IPS-11a (cell line): ENCODE results near the gene LAYN.

Experiments
- H3K4me3 ChIP-seq: one replicate; pipeline ENCODE4 v1.5.1; 2013; ENCODE audit warnings: low read depth, low read length, control low read depth

Gene LAYN

DNA sequence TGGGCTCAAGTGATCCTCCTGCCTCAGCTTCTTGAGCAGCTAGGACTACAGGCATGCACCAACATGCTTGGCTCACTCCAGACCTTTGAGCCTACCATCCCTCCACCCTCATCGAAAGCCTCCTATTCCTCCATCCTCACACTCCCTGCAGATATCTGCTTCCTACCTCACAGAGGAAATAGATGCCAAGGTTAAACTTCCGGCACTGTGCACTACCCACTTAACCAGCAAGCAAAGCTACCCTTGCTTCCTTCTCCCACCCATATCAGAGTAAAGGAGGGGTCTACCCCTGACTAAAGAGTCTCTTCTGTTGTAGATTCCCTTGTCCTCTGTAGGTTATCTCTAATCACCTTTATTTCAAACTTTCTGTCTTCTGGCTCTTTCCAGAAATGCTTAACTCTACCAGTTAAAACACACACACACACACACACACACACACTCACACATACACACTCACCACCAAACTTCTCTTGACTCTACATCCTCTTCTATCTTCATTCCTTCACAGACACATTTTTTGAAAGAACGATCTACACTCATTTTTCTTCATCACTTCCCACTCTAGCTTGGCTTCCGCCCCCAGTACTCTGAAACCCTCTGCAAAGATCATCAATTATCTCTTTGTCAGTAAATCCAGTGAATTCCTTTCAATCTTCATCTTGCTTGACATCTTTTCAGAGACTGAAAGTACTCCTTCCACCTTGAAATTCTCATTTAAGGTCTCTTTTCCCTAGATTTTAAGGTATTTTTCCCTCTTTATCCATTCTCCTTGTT, 50.9 kb downstream of the LAYN start:
- no peak overlapping the region for H3K4me3 ChIP-seq

DNA sequence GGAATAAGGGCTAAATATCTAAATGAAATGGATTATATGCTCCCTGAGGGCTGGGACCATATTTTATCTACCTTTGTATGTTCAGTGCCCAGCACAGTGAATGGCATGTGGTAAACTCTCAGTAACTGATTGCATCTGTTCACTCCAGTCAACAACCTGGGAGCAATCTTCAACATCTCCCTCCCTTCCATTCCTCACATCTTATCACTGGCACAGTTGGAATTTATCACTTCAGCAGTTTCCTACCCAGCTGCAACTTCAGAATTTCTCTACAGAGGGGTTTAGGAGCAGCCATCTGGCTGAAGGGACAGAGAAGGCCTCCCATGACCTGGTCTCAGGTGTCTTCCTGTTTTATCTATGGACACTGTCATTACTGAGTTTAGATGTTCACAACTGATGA, 52.0 kb downstream of the LAYN start:
- H3K4me3 ChIP-seq: no peak overlapping the region

DNA sequence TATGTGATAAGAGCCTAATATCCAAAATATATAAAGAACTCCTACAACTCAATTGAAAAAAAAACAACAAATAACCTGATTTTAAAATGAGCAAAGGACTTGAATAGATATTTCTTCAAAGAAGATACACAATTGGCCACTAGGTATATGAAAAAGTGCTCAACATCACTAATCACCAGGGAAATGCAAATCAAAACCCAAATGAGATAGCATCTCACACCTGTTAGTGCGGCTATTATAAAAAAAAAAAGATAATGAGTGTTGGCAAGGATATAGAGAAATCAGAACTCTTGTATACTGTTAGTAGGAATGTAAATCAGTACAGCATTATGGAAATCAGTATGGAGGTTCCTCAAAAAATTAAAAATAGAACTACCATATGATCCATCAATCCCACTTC, 55.8 kb downstream of the LAYN start:
- H3K4me3 ChIP-seq: no peak overlapping the region

DNA sequence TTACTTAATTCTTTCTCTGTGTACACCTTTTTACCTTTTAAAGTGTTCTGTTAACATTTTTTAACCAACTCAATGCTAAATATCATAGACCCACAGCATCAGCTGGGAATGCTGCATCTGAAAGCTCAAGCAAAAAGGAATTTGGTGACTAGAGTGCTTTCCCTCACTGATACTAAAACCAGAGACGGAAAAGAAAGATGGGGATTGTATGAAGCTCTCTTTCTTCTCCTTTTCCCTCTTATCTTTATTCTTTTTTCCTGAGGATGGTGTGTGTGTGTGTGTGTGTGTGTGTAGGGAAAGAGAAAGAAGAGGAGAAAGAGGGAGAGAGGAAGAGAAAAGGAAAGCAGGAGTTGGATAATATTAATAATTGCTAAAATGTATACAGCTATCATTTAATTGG, 57.6 kb downstream of the LAYN start:
- H3K4me3 ChIP-seq: no peak overlapping the region

DNA sequence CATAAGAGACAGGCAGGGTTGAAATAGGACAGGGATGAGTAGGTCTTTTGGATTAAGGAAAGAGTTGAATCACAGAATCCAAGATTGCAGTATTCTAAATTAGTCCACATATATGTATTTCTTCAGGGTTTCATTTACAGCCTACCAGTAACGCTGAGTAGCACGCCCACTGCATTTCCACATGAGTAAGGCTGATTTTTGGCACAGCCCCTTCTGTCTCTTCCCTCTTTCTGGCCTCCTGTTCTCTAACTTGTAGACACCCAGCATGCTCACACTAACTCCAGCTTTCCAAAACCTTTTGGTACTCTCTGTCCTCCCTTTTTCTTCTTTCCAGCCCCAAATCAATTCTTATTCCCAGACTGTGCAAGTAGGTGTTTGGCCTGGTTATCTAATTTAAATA, 58.0 kb downstream of the LAYN start:
- H3K4me3 ChIP-seq: no peak overlapping the region

DNA sequence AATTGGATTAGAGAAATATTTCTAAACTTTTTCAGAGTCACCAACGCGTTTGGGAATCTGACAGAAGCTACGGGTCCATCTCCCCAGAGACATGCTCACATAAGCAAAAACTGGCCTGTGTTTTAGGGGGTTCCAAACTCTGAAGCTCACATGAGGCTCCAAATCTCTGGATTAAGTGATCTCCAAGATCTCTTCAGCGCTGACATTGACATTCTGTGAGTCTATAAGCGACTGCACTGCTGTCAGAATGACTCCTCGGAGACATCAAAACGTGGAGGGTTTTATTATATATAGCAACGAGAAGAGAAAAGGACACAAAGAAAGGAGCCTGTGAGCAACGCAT, 61.1 kb downstream of the LAYN start:
- H3K4me3 ChIP-seq: no peak overlapping the region

DNA sequence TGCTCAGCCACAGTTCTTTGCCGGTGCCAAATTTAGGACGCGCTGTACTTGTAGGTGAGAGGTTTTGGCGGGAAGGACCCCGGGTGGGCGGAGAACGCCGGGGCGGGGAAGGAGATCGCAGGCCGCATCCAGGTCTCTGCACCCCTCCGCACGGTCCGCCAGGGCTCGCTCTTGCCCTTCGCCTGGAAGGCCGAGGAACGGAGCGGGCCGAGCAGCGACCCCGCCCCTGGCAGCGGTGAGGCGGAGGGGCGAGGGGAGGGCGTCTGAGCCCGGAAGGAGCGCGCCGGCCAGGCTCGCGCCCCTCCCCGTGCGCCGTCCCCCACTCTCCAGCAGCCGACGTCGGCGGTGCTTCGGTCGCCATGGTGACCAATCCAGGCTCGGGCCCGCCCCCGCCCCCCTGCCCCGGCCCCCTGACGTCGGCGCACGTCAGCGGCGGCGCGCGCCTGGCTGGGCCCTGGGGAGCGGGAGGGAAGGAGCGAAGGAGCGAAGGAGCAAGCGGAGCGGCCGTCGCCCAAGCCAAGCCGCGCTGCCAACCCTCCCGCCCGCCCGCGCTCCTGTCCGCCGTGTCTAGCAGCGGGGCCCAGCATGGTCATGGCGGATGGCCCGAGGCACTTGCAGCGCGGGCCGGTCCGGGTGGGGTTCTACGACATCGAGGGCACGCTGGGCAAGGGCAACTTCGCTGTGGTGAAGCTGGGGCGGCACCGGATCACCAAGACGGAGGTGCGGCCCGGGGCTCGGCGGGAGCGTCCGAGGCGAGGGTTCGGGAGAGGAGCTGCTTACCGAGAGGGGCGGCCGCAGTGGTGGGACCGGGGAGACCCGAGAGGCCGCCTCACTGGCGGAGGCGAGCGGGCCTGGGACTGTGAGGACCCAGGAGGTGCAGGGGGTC, 61.7 kb downstream of the LAYN start, which contains the start of gene SIK2:
TSS of gene SIK2 (plus strand) at position 471 of the 886 bp plus-strand sequence. CDS start at position 586, 115 bp downstream.
- peak within 1 kb of the TSS; percentile 74 for H3K4me3 ChIP-seq

DNA sequence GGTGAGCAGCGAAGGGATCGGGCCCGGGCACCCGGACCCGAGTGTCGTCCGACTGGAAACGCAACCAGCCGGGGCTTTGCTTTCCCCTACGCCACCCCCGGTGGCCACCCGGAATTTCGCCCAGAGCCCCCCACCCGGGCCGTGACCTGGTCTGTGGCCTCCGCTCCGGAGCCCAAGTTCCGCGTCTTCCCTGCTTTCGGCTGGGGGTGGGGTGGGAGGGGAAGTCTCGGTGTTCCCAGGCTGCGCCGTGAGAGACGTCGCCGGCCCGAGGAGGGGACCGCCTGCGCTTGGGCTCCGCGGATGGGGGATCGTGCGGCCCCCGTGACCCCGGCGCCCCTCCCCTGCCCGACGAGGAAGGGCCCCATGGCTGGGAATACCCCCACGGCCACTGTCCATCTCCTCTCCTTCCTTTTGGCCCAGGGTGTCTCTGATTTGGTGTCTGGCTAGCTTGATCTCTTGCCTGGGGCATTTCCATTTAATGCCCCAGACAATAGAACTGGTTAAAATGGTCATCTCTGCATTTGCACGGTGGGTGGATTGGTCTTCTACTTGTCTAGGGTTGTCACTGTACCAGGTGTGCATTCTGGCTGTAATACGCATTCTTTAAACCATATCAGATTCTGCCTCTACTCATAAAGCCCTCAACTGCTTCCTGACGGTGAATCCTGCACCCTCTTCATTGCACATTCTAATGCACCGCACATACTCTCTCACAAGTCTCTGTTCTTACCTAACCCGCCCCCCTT, 62.5 kb downstream of the LAYN start:
- H3K4me3 ChIP-seq: peak overlapping the region; percentile 74

DNA sequence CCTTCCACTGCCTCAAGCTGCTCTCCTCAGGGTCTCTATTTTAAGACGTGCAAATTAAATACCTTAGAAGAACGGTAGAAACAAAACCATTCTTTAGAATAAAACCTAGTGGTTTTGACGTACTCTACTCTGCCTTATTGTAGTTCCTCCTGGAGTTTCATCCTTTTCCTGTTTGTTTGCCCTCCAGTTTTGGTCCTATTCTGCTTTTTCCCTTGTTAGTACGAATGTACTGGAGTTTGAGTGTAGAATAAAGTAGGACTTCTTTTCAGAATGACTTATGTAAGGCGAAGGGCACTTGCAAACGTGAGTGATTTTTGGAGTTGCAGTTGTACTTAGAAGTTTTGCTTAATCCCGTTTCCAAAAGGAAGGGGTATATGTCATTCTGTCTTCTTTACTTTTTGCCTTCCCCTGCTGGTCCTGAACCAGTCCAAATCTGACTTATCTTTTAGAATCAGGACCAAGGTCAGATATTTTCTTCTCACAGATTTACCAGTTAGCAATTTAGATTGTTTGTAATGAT, 63.2 kb downstream of the LAYN start:
- peak overlapping the region; percentile 74 for H3K4me3 ChIP-seq

DNA sequence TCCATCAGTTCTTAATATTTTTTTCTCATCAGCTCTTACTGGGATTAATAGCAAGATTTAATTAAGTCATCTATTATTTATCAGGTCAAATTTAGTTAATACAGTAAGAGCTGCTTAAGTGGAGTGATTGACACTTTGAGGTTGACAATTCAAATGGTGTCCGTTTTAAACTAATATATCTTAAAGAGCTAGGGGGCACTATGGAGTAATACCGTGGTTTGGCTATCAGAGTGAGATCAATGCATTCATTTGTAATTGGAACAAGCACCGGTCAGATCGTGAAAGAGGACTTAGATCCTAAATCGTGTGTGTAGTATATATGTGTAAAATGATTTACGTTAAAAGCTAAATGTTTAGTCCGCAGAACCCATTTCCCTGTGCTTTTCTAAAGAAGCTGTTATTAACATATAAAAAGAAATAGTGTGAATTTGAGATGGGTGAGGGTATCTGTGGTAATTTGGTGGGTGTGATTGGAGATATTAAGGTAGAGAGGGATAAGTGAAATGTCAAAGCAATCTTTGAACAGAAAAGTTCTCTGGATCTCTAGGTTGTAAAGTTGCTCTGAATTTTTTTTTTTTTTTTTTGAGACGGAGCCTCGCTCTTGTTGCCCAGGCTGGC, 64.0 kb downstream of the LAYN start:
- H3K4me3 ChIP-seq: no peak overlapping the region

DNA sequence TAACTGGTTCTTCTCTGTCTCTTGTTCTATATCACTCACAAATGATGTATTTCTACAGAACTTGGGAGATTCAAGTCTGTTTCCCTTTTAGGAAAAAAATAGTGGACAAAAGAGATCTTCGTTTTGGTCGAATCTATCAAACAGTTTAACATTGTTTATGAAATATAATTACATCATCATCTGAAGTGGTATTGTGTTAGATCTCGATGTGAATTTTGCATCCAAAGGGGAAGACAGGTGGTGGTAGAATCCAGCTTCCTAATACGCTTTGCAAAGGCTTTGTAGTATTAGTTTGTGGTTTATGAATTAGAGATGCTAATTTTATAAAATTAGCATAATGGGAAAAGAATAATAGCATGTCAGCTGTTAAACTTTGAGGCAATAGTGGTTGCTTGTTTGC, 65.2 kb downstream of the LAYN start:
- no peak overlapping the region for H3K4me3 ChIP-seq

DNA sequence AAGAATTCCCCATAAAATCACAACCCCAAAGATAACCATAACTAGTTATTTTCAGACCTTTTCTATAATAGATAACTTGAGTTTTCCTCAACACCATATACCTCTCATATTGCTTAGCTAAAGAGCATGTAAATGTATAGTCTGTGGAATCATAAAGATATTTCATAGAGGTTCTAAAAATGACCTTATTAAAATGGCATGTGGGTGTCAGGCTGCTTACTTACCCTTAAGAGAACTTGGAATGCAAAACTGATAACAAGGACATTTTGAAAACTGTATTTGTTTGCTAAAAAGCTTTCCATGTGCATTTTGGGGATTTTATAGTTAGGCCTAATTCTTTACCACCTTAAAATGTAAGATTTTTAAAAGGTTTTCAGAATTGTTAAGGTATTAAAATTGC, 66.5 kb downstream of the LAYN start:
- no peak overlapping the region for H3K4me3 ChIP-seq

DNA sequence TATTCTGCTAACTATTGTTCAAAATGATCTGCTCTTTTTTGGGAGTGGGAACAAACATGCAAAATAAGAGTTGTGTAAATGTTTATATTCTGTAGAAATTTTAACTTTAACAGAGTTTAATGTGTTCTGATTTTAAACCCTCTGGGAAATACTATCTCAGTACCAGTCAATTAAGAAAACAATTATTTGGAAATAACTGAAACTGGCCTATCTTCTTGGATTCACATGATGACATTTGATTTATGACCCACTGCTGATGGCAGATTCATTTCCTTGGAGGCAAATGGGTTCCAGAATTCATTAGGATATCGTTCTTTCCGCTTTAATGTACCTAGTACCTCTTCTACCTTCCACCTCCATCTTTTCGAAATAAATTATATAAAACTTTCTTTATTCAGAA, 67.2 kb downstream of the LAYN start:
- no peak overlapping the region for H3K4me3 ChIP-seq
